ENCODE data around the gene PPP3R1. TPM values are rescaled to one million over a fixed set of nuclear protein-coding genes. Genes with fewer than 3 reads are reported as not detected.

PPP3R1 gene
- total and polyA plus RNA-seq, 12 donors: 11.8 to 169 (median 52.1) TPM

GRCh38 chr2:68225119-68225632 lies 27.2 kb downstream of the PPP3R1 start:
- TF ChIP-seq CTCF (IDR thresholded peaks at IDR 0.05) (peak in 1 of 6 experiments; percentile 31), POLR2A (IDR thresholded peaks at IDR 0.05) (no peak)
- intact Hi-C loops (cut with DNase I): no loop called here
- no peaks in the 10 kb centered on the region for H3K36me3 ChIP-seq (replicated peaks in 1 of 2)
- WGBS, 4 donors: 0 to 13% (median 5%) methylated on average over 2 of the region's 2 CpGs
- peak in 6 of 7 donors; percentile 46 to 77 (median 56) for DNase-seq
- H3K4me1 ChIP-seq (replicated peaks in 1 of 2): peaks cover 40 to 61% of the 10 kb centered on the region in 2 donors
- H3K4me3 ChIP-seq: no peak overlapping the region
- H3K27me3 ChIP-seq: no peaks in the 10 kb centered on the region
- no peaks in the 10 kb centered on the region for H3K9me3 ChIP-seq (replicated peaks in 1 of 3)
- peak overlapping the region in 3 of 5 donors; percentile 43 to 83 (median 53) for H3K27ac ChIP-seq

DNA sequence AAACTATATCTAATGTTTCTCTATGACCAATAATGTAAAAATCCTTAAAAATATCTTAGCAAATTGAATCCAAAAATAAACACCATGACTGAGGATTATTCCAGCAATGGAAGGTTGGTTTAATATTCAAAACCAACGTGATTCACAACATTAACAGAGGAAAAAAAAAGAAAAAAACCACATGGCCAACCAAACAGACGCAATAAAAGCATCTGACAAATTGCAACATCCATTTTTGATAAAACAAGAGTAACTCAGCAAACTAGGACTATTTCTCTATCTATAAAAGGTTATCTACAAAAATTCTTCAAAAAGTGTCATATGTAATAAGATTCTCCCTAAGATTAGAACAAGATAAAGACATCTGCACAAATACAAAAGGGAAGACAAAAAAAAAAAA lies 28.9 kb downstream of the PPP3R1 start:
- no peak for TF ChIP-seq CTCF (IDR thresholded peaks at IDR 0.05)
- no peak for TF ChIP-seq POLR2A (IDR thresholded peaks at IDR 0.05)
- intact Hi-C loops (cut with DNase I): no loop called here
- peaks cover 46 to 70% of the 10 kb centered on the region in 2 donors for H3K4me1 ChIP-seq (replicated peaks in 1 of 2)
- H3K27me3 ChIP-seq: no peaks in the 10 kb centered on the region
- no peak for DNase-seq
- H3K9me3 ChIP-seq (replicated peaks in 1 of 3): no peaks in the 10 kb centered on the region
- WGBS, 4 donors: 11 to 27% (median 24%) methylated on average over 2 of the region's 2 CpGs
- H3K36me3 ChIP-seq (replicated peaks in 1 of 2): no peaks in the 10 kb centered on the region
- no peak overlapping the region for H3K4me3 ChIP-seq
- H3K27ac ChIP-seq: peak overlapping the region in 4 of 5 donors; percentile 14 to 83 (median 68)

DNA sequence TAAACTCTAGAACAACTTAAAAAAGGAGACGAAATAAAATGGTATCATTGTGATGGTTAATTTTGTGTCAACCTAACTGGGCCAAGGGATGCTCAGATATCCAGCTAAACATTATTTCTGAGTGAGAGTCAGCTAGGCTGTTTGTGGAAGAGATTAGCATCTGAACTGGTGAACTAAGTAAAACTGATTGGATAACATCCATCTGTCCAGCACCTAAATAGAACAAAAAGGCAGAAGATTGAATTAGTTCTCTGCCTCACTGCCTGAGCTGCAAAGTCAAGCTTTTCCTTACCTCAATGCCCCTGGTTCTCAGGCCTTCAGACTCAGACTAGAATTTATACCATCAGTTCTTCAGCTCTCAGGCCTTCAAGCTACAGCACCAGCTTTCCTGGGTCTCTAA lies 30.0 kb downstream of the PPP3R1 start:
- Histone ChIP-seq H3K4me1 (replicated peaks in 1 of 2) (peaks cover 57 to 73% of the 10 kb centered on the region in 2 donors), H3K27ac (peak overlapping the region in 3 of 5 donors; percentile 55 to 83 (median 59)), H3K36me3 (replicated peaks in 1 of 2) (no peaks in the 10 kb centered on the region), H3K4me3 (no peak overlapping the region), H3K27me3 (no peaks in the 10 kb centered on the region), H3K9me3 (replicated peaks in 1 of 3) (no peaks in the 10 kb centered on the region)
- no peak for TF ChIP-seq CTCF (IDR thresholded peaks at IDR 0.05)
- TF ChIP-seq POLR2A (IDR thresholded peaks at IDR 0.05): no peak
- intact Hi-C loops (cut with DNase I): no loop called here
- DNase-seq: no peak
- 87 to 94% (median 88%) methylated on average over 1 of the region's 1 CpG for WGBS, 4 donors

DNA sequence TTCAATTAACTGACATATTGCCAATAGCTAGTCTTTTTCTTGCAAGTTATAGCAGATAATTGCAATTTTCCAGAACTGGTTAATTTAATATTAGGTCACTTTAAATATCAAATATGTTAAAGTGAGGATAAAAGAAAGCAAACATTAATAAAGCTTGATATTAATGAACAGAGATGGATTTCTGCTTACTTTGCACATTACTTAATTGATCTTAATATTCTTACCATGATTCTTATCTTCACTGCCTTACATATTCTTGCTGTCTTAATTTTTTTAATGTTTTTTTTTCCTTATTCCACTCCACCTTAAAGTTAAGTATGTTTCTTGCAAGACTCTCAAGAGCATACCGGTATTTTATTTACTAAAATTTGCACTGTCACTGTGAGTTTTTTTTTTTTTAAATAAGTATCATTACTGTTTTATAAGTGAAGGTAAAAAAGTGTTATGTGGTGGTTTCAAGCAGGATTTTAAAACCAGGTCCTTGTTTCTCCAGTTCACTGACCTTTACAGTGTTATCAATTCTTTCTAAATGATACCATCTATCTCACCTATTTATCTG lies 33.9 kb downstream of the PPP3R1 start:
- Histone ChIP-seq H3K27me3 (no peaks in the 10 kb centered on the region), H3K36me3 (replicated peaks in 1 of 2) (no peaks in the 10 kb centered on the region), H3K4me1 (replicated peaks in 1 of 2) (peaks cover 57 to 71% of the 10 kb centered on the region in 2 donors), H3K9me3 (replicated peaks in 1 of 3) (no peaks in the 10 kb centered on the region), H3K27ac (peak overlapping the region in 1 of 5 donors; percentile 45), H3K4me3 (peak overlapping the region in 1 of 4 donors; percentile 6)
- DNase-seq: no peak
- intact Hi-C loops (cut with DNase I): no loop called here
- no peak for TF ChIP-seq POLR2A (IDR thresholded peaks at IDR 0.05)
- no peak for TF ChIP-seq CTCF (IDR thresholded peaks at IDR 0.05)
- WGBS, 4 donors: 10 to 26% (median 20%) methylated on average over 1 of the region's 1 CpG
